OCI-LY7 (cell line): ENCODE measurements around the gene ABCA5.

Experiments used
- CTCF ChIP-seq: fragments of 200-600 bp; sonication (generic); conservative IDR thresholded peaks from 2 replicates; pipeline ENCODE4 v1.5.1; 2014; ENCODE audit warnings: mild to moderate bottlenecking, antibody characterized with exemption, low read length, moderate library complexity, mixed read lengths
- EZH2phosphoT487 ChIP-seq: fragments of 200-600 bp; sonication (generic); IDR thresholded peaks from 2 replicates; pipeline ENCODE4 v1.6.1; 2018; ENCODE audit warnings: low read depth, borderline replicate concordance, mild to moderate bottlenecking, mixed run types, antibody characterized with exemption, low read length, moderate library complexity, mixed read lengths

GRCh38 chr17:69314246-69315065, 12.5 kb downstream of the ABCA5 start:
- TF ChIP-seq CTCF = no peak
- TF ChIP-seq EZH2phosphoT487 = no peak
